IPS-NIHi11 (cell line): ENCODE measurements around the gene IER2.
"Not testable (repeated sequence)": the region's sequence is repeated elsewhere in the genome, so short reads cannot be mapped to it uniquely, and the experiment has no call there.

Source experiments
- DNase-seq: peaks from one replicate; pipeline ENCODE4 v3.0.0; 2012; ENCODE audit warnings: mixed read lengths, low spot score

The IER2 gene

GRCh38 chr19:13198634-13199033 lies 48.4 kb downstream of the IER2 start:
- no peak for DNase-seq

- DNase-seq = not testable (repeated sequence)
Measured at GRCh38 chr19:13202112-13202511, 51.9 kb downstream of the IER2 start.
